ENCODE measurements around the gene UHRF1.
A peak's percentile ranks its signal among the peaks of the same experiment; 100 is the strongest.

UHRF1 gene

DNA sequence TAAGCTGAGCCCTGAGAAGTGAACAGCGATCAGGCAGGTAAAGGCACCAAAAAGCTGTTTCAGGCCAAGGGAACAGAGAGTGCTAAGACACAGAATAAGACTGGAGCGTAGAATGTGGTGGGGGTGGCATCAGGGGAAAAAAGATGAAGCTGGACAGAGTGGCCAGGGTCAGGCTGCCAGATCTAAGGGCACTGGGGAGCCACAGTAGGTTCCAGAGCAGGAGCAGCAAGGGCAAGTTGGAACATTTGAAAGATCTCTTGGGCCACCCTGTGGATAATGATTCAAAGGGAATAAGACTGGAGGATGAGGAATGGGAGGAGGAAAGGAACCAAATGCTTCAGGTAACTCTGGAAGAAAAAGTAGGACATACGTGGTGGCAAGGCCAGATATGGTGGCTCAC lies 35.4 kb upstream of the UHRF1 start:
- Histone ChIP-seq H3K27me3 (ENCODE audit: control insufficient read depth in 3 of 3, insufficient read depth in 3 of 3, low read depth in 1 of 3, low read length in 3 of 3) (no peaks in the 10 kb centered on the region), H3K4me1 (ENCODE audit: control insufficient read depth in 2 of 2, insufficient read depth in 1 of 2, low read depth in 1 of 2, low read length in 2 of 2) (peaks cover 12 to 13% of the 10 kb centered on the region in 2 donors), H3K4me3 (ENCODE audit: low read length in 2 of 2) (no peak overlapping the region), H2BK120ac (ENCODE audit: low read depth, low read length) (no peak overlapping the region), H3K9me3 (replicated peaks in 1 of 2; ENCODE audit: control insufficient read depth in 2 of 2, insufficient read depth in 1 of 2, low read depth in 1 of 2, low read length in 2 of 2) (no peaks in the 10 kb centered on the region), H3K79me1 (ENCODE audit: low read depth, low read length) (no peaks in the 10 kb centered on the region), H4K91ac (ENCODE audit: low read depth, low read length, poor library complexity) (no peak overlapping the region), H2AFZ (ENCODE audit: low read length) (no peak overlapping the region), H2BK5ac (ENCODE audit: low read length) (no peak overlapping the region), H3K4me2 (ENCODE audit: insufficient read depth, low read length, poor library complexity, severe bottlenecking) (no peak overlapping the region), H4K8ac (ENCODE audit: low read depth, low read length) (no peak overlapping the region), H2AK5ac (ENCODE audit: low read depth, low read length) (no peak overlapping the region), H2BK15ac (ENCODE audit: low read length) (no peak overlapping the region), H3K23ac (ENCODE audit: low read depth, low read length, poor library complexity) (no peak overlapping the region), H2BK12ac (ENCODE audit: low read length) (no peak overlapping the region), H3K4ac (ENCODE audit: low read length) (no peak overlapping the region), H3K14ac (ENCODE audit: low read length) (no peak overlapping the region), H3K36me3 (replicated peaks in 1 of 2; ENCODE audit: control insufficient read depth in 2 of 2, insufficient read depth in 2 of 2, low read length in 2 of 2) (no peaks in the 10 kb centered on the region), H3K9ac (ENCODE audit: low read depth, low read length, poor library complexity) (peak overlapping the region; percentile 38), H3K18ac (ENCODE audit: low read length) (no peak overlapping the region), H3K27ac (replicated peaks; ENCODE audit: low read length) (no peak overlapping the region)
- no peak for DNase-seq (ENCODE audit: low spot score)
- WGBS, 2 donors (ENCODE audit: extremely low coverage in 2 of 2, insufficient read length in 2 of 2, insufficient replicate concordance in 1 of 2): no CpG with 5 or more reads among the region's 3 CpGs

DNA sequence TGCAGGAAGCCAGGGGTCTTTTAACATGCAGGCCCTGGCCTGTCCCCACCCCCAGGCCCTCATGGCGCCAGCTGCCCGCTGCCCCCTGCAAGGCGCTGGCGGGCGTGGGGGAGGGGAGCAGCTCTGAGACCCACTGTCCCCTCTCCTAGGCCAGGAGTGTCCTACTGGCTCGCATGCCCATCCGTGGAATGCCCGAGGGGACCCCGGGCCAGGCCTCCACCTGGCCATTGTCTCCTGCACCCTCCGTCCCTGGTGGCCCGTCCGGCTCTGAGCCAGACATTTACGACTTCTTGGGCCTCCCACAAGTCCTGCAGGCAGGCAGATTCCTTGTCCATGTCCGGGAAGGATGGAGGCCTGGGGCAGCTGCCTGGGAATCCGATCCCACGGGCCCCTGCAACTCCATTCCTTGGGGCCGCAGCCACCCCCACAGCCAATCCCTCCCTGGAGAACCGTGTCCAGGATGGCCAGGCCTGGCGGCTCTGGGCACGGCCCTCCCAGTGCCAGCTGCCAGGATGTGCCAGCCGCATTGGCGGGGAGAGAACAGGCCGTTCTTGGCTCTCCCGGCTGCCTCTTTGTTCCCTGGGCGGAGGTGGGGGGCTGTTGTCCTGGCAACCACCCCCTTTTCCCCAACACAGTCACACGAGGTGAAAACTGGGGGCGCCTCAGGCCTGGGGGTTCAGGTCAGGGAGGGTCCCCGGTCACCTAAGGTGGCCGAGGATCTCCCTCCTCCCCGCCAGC lies 31.4 kb upstream of the UHRF1 start:
- H3K4ac ChIP-seq (ENCODE audit: low read length): peak overlapping the region; percentile 98
- no peaks in the 10 kb centered on the region for H3K27me3 ChIP-seq (ENCODE audit: control insufficient read depth in 3 of 3, insufficient read depth in 3 of 3, low read depth in 1 of 3, low read length in 3 of 3)
- H4K91ac ChIP-seq (ENCODE audit: low read depth, low read length, poor library complexity): peak overlapping the region; percentile 72
- H3K79me1 ChIP-seq (ENCODE audit: low read depth, low read length): no peaks in the 10 kb centered on the region
- peak overlapping the region; percentile 82 for H2BK5ac ChIP-seq (ENCODE audit: low read length)
- peaks cover 0 to 1% of the 10 kb centered on the region in 2 donors for H3K9me3 ChIP-seq (replicated peaks in 1 of 2; ENCODE audit: control insufficient read depth in 2 of 2, insufficient read depth in 1 of 2, low read depth in 1 of 2, low read length in 2 of 2)
- H3K4me3 ChIP-seq (ENCODE audit: low read length in 2 of 2): no peak overlapping the region
- H2BK120ac ChIP-seq (ENCODE audit: low read depth, low read length): peak overlapping the region; percentile 97
- peak overlapping the region; percentile 92 for H4K8ac ChIP-seq (ENCODE audit: low read depth, low read length)
- peak overlapping the region; percentile 95 for H2AK5ac ChIP-seq (ENCODE audit: low read depth, low read length)
- H3K36me3 ChIP-seq (replicated peaks in 1 of 2; ENCODE audit: control insufficient read depth in 2 of 2, insufficient read depth in 2 of 2, low read length in 2 of 2): no peaks in the 10 kb centered on the region
- H2AFZ ChIP-seq (ENCODE audit: low read length): peak overlapping the region; percentile 90
- H3K18ac ChIP-seq (ENCODE audit: low read length): peak overlapping the region; percentile 98
- peak overlapping the region; percentile 94 for H3K14ac ChIP-seq (ENCODE audit: low read length)
- no peak overlapping the region for H3K9ac ChIP-seq (ENCODE audit: low read depth, low read length, poor library complexity)
- H3K4me1 ChIP-seq (ENCODE audit: control insufficient read depth in 2 of 2, insufficient read depth in 1 of 2, low read depth in 1 of 2, low read length in 2 of 2): peaks cover 12 to 13% of the 10 kb centered on the region in 2 donors
- H2BK12ac ChIP-seq (ENCODE audit: low read length): peak overlapping the region; percentile 100
- no CpG with 5 or more reads among the region's 30 CpGs for WGBS, 2 donors (ENCODE audit: extremely low coverage in 2 of 2, insufficient read length in 2 of 2, insufficient replicate concordance in 1 of 2)
- no peak for DNase-seq (ENCODE audit: low spot score)
- peak overlapping the region; percentile 56 for H3K27ac ChIP-seq (replicated peaks; ENCODE audit: low read length)
- peak overlapping the region; percentile 89 for H3K23ac ChIP-seq (ENCODE audit: low read depth, low read length, poor library complexity)
- H2BK15ac ChIP-seq (ENCODE audit: low read length): peak overlapping the region; percentile 98
- H3K4me2 ChIP-seq (ENCODE audit: insufficient read depth, low read length, poor library complexity, severe bottlenecking): no peak overlapping the region

DNA sequence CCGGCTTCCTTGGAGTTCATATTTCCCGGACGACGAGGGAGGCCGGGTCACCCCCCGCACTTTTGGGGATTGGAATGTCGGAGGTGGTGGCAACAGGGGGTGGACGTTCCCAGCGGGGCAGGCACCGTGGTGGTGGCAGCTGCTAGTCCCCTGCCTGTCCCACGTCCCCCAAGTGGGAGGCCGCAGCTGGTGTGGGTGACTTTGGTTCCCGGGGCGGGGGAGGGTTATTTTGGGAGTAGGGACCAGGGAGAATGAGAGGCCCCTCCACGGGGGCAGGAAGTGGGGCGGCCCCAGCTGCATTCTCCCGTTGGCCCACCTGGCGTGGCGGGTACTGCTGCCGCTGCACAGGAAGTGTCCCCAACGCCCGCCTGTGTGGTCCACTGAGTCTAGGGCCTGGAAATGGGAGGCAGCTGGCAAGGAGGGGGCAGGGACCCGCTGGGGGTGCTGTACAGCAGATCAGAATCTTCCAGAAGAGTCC lies 30.8 kb upstream of the UHRF1 start:
- peaks cover 0 to 1% of the 10 kb centered on the region in 2 donors for H3K9me3 ChIP-seq (replicated peaks in 1 of 2; ENCODE audit: control insufficient read depth in 2 of 2, insufficient read depth in 1 of 2, low read depth in 1 of 2, low read length in 2 of 2)
- H4K8ac ChIP-seq (ENCODE audit: low read depth, low read length): no peak overlapping the region
- no peak for DNase-seq (ENCODE audit: low spot score)
- no peak overlapping the region for H3K4me3 ChIP-seq (ENCODE audit: low read length in 2 of 2)
- H3K4ac ChIP-seq (ENCODE audit: low read length): peak overlapping the region; percentile 2
- peak overlapping the region; percentile 82 for H2BK5ac ChIP-seq (ENCODE audit: low read length)
- no peak overlapping the region for H4K91ac ChIP-seq (ENCODE audit: low read depth, low read length, poor library complexity)
- H3K27me3 ChIP-seq (ENCODE audit: control insufficient read depth in 3 of 3, insufficient read depth in 3 of 3, low read depth in 1 of 3, low read length in 3 of 3): no peaks in the 10 kb centered on the region
- H3K79me1 ChIP-seq (ENCODE audit: low read depth, low read length): no peaks in the 10 kb centered on the region
- H2BK12ac ChIP-seq (ENCODE audit: low read length): peak overlapping the region; percentile 12
- peak overlapping the region; percentile 94 for H3K14ac ChIP-seq (ENCODE audit: low read length)
- H3K36me3 ChIP-seq (replicated peaks in 1 of 2; ENCODE audit: control insufficient read depth in 2 of 2, insufficient read depth in 2 of 2, low read length in 2 of 2): no peaks in the 10 kb centered on the region
- no peak overlapping the region for H3K27ac ChIP-seq (replicated peaks; ENCODE audit: low read length)
- peak overlapping the region; percentile 98 for H2BK15ac ChIP-seq (ENCODE audit: low read length)
- peak overlapping the region; percentile 98 for H3K18ac ChIP-seq (ENCODE audit: low read length)
- H3K9ac ChIP-seq (ENCODE audit: low read depth, low read length, poor library complexity): no peak overlapping the region
- peak overlapping the region; percentile 97 for H2BK120ac ChIP-seq (ENCODE audit: low read depth, low read length)
- peaks cover 12 to 13% of the 10 kb centered on the region in 2 donors for H3K4me1 ChIP-seq (ENCODE audit: control insufficient read depth in 2 of 2, insufficient read depth in 1 of 2, low read depth in 1 of 2, low read length in 2 of 2)
- H2AFZ ChIP-seq (ENCODE audit: low read length): peak overlapping the region; percentile 90
- no CpG with 5 or more reads among the region's 23 CpGs for WGBS, 2 donors (ENCODE audit: extremely low coverage in 2 of 2, insufficient read length in 2 of 2, insufficient replicate concordance in 1 of 2)
- H3K4me2 ChIP-seq (ENCODE audit: insufficient read depth, low read length, poor library complexity, severe bottlenecking): no peak overlapping the region
- H2AK5ac ChIP-seq (ENCODE audit: low read depth, low read length): peak overlapping the region; percentile 95
- no peak overlapping the region for H3K23ac ChIP-seq (ENCODE audit: low read depth, low read length, poor library complexity)

DNA sequence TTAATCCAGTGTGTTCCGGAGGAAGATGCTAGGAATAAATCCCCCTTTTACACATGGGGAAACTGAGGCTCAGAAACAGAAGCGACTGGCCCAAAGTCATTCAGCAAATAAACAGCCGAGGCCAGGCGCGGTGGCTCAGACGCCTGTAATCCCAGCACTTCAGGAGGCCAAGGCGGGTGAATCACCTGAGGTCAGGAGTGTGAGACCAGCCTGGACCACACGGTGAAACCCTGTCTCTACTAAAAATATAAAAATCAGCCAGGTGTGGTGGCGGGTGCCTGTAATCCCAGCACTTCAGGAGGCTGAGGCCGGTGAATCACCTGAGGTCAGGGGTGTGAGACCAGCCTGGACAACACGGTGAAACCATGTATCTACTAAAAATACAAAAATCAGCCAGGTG lies 30.3 kb upstream of the UHRF1 start:
- Histone ChIP-seq H3K4me2 (ENCODE audit: insufficient read depth, low read length, poor library complexity, severe bottlenecking) (no peak overlapping the region), H3K27me3 (ENCODE audit: control insufficient read depth in 3 of 3, insufficient read depth in 3 of 3, low read depth in 1 of 3, low read length in 3 of 3) (no peaks in the 10 kb centered on the region), H2AK5ac (ENCODE audit: low read depth, low read length) (peak overlapping the region; percentile 11), H3K9me3 (replicated peaks in 1 of 2; ENCODE audit: control insufficient read depth in 2 of 2, insufficient read depth in 1 of 2, low read depth in 1 of 2, low read length in 2 of 2) (peaks cover 0 to 1% of the 10 kb centered on the region in 2 donors), H3K23ac (ENCODE audit: low read depth, low read length, poor library complexity) (no peak overlapping the region), H4K8ac (ENCODE audit: low read depth, low read length) (no peak overlapping the region), H2BK15ac (ENCODE audit: low read length) (peak overlapping the region; percentile 98), H2BK5ac (ENCODE audit: low read length) (peak overlapping the region; percentile 39), H3K9ac (ENCODE audit: low read depth, low read length, poor library complexity) (no peak overlapping the region), H2BK12ac (ENCODE audit: low read length) (peak overlapping the region; percentile 73), H3K18ac (ENCODE audit: low read length) (no peak overlapping the region), H2BK120ac (ENCODE audit: low read depth, low read length) (no peak overlapping the region), H2AFZ (ENCODE audit: low read length) (peak overlapping the region; percentile 90), H3K14ac (ENCODE audit: low read length) (no peak overlapping the region), H3K4ac (ENCODE audit: low read length) (no peak overlapping the region), H3K27ac (replicated peaks; ENCODE audit: low read length) (no peak overlapping the region), H3K4me3 (ENCODE audit: low read length in 2 of 2) (no peak overlapping the region), H3K4me1 (ENCODE audit: control insufficient read depth in 2 of 2, insufficient read depth in 1 of 2, low read depth in 1 of 2, low read length in 2 of 2) (peaks cover 12 to 13% of the 10 kb centered on the region in 2 donors), H3K36me3 (replicated peaks in 1 of 2; ENCODE audit: control insufficient read depth in 2 of 2, insufficient read depth in 2 of 2, low read length in 2 of 2) (no peaks in the 10 kb centered on the region), H4K91ac (ENCODE audit: low read depth, low read length, poor library complexity) (no peak overlapping the region), H3K79me1 (ENCODE audit: low read depth, low read length) (no peaks in the 10 kb centered on the region)
- no peak for DNase-seq (ENCODE audit: low spot score)
- WGBS, 2 donors (ENCODE audit: extremely low coverage in 2 of 2, insufficient read length in 2 of 2, insufficient replicate concordance in 1 of 2): no CpG with 5 or more reads among the region's 11 CpGs

Data from neuronal stem cell (in vitro differentiated cells).